Measurements from ENCODE around the gene GAK.

Gene GAK

GRCh38 chr4:967113-968104, 35.3 kb upstream of the GAK start:
- Mint-ChIP-seq H3K4me3 (no peak overlapping the region), H3K36me3 (ENCODE audit: low read depth) (peaks cover 2% of the 10 kb centered on the region), H3K4me1 (ENCODE audit: low read depth) (peaks cover 3% of the 10 kb centered on the region), H3K9me3 (no peaks in the 10 kb centered on the region), H3K27me3 (ENCODE audit: low read depth) (no peaks in the 10 kb centered on the region), H3K27ac (no peak overlapping the region)
- no peak for DNase-seq (ENCODE audit: low spot score)

- Mint-ChIP-seq H3K4me3 (no peak overlapping the region), H3K4me1 (ENCODE audit: low read depth) (peaks cover 3% of the 10 kb centered on the region), H3K27ac (no peak overlapping the region), H3K9me3 (no peaks in the 10 kb centered on the region), H3K36me3 (ENCODE audit: low read depth) (peaks cover 2% of the 10 kb centered on the region), H3K27me3 (ENCODE audit: low read depth) (no peaks in the 10 kb centered on the region)
- DNase-seq (ENCODE audit: low spot score) = no peak
Observed at GRCh38 chr4:966266-967112, 34.4 kb upstream of the GAK start.

GRCh38 chr4:965766-966134, 33.6 kb upstream of the GAK start:
- no peak overlapping the region for H3K27ac Mint-ChIP-seq
- H3K36me3 Mint-ChIP-seq (ENCODE audit: low read depth) = peaks cover 2% of the 10 kb centered on the region
- no peaks in the 10 kb centered on the region for H3K27me3 Mint-ChIP-seq (ENCODE audit: low read depth)
- no peaks in the 10 kb centered on the region for H3K9me3 Mint-ChIP-seq
- DNase-seq (ENCODE audit: low spot score) = no peak
- H3K4me1 Mint-ChIP-seq (ENCODE audit: low read depth) = peaks cover 3% of the 10 kb centered on the region
- H3K4me3 Mint-ChIP-seq = no peak overlapping the region

DNA sequence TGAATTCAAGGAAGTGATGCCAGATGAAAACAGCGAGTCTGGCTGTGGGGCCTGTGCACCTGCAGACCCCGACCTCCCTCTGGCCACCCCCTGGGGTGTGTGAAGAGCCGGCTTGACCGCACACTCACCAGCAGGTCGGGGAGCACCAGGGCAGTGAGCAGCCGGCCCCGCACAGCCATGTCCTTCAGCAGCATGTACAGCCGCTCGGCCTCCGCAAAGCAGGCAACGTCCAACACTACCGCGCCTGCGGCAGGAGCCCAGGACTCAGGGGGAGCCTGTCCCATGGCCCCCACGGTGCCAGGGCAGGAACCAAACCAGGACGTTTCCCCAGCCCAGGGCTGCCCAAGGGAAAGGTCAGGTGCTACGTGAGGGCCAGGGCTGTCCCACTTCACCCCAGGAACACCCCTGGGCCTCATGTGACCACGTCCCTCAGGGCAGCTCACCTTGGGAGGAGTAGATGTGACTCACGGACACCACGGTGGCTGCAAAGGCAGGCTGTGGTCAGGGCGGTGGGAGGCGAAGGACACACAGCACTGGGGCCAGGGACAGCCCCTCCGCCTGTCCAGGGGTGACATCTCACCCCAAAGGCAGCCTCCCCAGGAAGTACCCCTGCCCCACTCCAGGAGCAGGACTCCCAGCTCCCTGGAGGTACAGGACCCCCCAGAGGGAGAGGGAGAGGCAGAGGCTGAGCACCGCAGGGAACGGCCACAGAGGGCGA, 33.1 kb upstream of the GAK start:
- Mint-ChIP-seq H3K4me3 (no peak overlapping the region), H3K4me1 (ENCODE audit: low read depth) (no peaks in the 10 kb centered on the region), H3K36me3 (ENCODE audit: low read depth) (peaks cover 2% of the 10 kb centered on the region)

GRCh38 chr4:964346-965025, 32.4 kb upstream of the GAK start:
- H3K4me1 Mint-ChIP-seq (ENCODE audit: low read depth) = no peaks in the 10 kb centered on the region
- H3K27ac Mint-ChIP-seq = no peak overlapping the region
- H3K36me3 Mint-ChIP-seq (ENCODE audit: low read depth) = peaks cover 2% of the 10 kb centered on the region

More for the DNA sequence above, 33.1 kb upstream of the GAK start:
- Mint-ChIP-seq H3K27me3 (ENCODE audit: low read depth) (no peaks in the 10 kb centered on the region), H3K9me3 (no peaks in the 10 kb centered on the region), H3K27ac (no peak overlapping the region)
- no peak for DNase-seq (ENCODE audit: low spot score)

DNA sequence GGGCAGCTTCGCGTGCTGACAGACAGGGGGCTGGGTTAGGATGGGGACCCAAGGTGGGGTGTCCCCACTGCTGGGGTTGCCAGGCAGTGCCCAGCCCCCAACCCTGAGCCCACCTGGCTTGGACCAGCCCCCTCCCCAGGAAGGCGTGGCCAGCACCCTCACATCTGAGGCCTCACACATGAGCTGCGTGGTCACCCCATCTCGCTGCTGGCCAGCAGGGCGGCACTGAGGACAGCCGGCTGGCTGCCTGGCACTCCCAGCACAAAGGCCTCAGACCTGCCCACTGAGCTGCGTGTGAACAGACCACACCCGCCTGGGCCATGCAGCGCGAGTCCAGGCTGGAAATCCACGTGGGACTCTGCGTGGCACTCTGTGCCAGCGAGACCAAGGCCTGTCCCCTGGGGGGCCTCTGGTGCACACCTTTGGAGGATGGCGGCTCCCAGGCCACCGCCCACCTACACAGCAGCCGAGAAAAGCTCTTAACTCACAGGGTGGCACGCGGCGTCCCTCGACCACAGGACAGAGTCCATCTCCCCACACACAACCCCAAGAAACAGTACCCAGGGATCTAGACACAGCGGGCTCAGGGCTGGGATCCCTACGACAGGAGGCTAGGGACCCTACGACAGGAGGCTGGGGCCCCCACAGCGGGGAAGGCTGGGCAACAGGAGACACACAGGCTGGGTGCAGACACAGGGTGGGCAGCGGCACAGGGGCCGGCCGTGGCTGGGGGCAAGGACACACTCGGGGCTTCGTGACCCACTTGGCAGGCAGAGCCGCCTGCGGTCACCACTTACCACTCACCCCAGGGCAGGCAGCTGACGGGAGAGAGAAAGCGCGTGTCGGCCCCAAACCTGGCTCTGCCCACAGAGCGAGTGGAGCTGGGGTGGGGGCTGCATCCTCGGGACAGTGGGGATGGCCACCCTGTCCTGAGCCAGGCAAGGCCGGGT, 31.4 kb upstream of the GAK start:
- no peak for DNase-seq (ENCODE audit: low spot score)
- Mint-ChIP-seq H3K36me3 (ENCODE audit: low read depth) (peaks cover 2% of the 10 kb centered on the region), H3K9me3 (no peaks in the 10 kb centered on the region), H3K4me1 (ENCODE audit: low read depth) (no peaks in the 10 kb centered on the region), H3K27ac (no peak overlapping the region), H3K4me3 (no peak overlapping the region), H3K27me3 (ENCODE audit: low read depth) (no peaks in the 10 kb centered on the region)

More at GRCh38 chr4:964346-965025, 32.4 kb upstream of the GAK start:
- H3K9me3 Mint-ChIP-seq = no peaks in the 10 kb centered on the region
- H3K4me3 Mint-ChIP-seq = no peak overlapping the region
- no peak for DNase-seq (ENCODE audit: low spot score)
- H3K27me3 Mint-ChIP-seq (ENCODE audit: low read depth) = no peaks in the 10 kb centered on the region

DNA sequence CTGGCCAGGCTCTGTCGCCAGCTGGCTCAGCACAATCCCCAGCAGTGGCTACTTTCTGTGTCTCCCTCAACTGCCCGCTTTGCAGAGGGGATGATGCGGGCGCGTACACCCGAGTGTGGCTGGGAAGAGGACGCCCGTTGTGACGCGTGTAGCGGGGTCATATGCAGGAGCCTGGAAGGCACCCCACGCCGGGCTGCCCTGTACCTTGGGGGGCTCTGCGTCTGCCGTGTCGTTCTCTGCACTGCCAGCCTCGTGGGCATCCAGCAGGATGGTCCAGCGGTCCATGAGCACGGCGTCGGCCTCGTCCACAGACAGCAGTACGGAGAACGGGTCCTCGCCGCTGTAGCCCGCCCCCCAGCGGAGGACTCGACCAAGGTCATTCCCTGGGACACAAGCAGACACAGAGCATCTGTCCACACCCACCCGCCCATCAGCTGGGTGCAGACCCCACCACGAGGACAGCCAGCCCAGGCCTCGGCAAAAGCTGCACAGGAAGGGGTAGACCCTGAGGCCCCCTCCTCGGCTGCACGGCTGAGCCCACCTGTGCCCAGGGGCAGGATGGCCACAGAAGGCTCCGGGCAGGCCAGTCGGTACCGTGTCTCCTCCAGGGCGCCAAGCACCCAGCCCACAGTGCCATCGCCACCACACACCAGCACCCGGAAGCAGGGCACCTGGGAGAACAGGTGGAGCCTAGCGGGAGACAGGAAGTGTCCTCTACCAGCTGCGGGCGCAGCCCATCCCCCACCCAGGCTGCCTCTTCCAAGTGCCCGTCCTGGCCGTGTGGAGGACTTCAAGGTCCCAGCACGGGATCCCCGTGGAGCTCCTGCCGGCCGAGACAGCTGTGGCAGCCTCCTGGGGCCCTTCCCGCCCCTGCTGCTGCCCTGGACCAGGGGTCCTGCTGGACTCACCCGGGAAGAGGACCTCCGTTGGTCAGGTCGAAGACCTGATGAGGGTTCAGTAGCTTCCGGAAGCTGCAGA, 30.4 kb upstream of the GAK start:
- no peak for DNase-seq (ENCODE audit: low spot score)
- Mint-ChIP-seq H3K4me1 (ENCODE audit: low read depth) (no peaks in the 10 kb centered on the region), H3K9me3 (no peaks in the 10 kb centered on the region), H3K36me3 (ENCODE audit: low read depth) (peaks cover 2% of the 10 kb centered on the region), H3K27ac (no peak overlapping the region), H3K4me3 (no peak overlapping the region), H3K27me3 (ENCODE audit: low read depth) (no peaks in the 10 kb centered on the region)

GRCh38 chr4:961351-962230, 29.5 kb upstream of the GAK start:
- no peak overlapping the region for H3K4me3 Mint-ChIP-seq
- no peak for DNase-seq (ENCODE audit: low spot score)
- H3K27me3 Mint-ChIP-seq (ENCODE audit: low read depth) = no peaks in the 10 kb centered on the region
- H3K36me3 Mint-ChIP-seq (ENCODE audit: low read depth) = peaks cover 2% of the 10 kb centered on the region
- no peaks in the 10 kb centered on the region for H3K9me3 Mint-ChIP-seq
- H3K27ac Mint-ChIP-seq = no peak overlapping the region
- no peaks in the 10 kb centered on the region for H3K4me1 Mint-ChIP-seq (ENCODE audit: low read depth)

DNA sequence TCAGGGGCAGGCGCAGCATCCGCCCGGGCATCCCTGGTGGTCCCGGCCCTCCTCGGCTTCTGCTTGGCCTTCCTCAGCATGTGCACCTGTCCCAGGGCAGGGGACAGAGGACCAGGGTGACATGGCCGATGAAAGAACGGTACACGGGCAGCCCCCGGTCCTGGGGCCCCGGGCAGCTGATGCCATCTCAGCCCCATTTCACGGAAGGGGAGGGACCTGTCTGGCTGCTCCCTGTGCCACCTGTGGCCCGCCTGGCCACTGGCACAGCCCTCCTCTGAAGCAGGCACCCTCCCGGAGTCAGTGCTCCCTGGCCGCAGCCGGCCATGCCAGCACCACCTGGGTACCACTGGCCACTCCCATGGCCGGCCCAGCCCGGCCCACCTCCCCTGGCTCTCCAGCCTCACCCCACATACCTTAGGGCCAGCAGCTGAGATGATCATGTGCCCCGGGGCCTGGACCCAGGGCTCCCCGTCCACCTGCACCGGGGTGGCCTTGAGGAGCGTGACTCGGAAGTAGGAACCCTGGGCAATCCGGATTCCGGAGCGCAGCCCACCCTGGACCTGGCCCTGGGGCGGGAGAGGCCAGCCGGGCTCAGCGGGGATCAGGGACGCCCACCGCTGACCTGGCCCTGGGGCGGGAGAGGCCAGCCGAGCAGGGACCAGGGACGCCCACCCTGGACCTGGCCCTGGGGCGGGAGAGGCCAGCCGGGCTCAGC, 28.7 kb upstream of the GAK start:
- no peak for DNase-seq (ENCODE audit: low spot score)
- H3K27ac Mint-ChIP-seq = no peak overlapping the region
- H3K9me3 Mint-ChIP-seq = no peaks in the 10 kb centered on the region
- no peaks in the 10 kb centered on the region for H3K27me3 Mint-ChIP-seq (ENCODE audit: low read depth)
- no peaks in the 10 kb centered on the region for H3K36me3 Mint-ChIP-seq (ENCODE audit: low read depth)
- H3K4me3 Mint-ChIP-seq = no peak overlapping the region
- H3K4me1 Mint-ChIP-seq (ENCODE audit: low read depth) = no peaks in the 10 kb centered on the region

DNA sequence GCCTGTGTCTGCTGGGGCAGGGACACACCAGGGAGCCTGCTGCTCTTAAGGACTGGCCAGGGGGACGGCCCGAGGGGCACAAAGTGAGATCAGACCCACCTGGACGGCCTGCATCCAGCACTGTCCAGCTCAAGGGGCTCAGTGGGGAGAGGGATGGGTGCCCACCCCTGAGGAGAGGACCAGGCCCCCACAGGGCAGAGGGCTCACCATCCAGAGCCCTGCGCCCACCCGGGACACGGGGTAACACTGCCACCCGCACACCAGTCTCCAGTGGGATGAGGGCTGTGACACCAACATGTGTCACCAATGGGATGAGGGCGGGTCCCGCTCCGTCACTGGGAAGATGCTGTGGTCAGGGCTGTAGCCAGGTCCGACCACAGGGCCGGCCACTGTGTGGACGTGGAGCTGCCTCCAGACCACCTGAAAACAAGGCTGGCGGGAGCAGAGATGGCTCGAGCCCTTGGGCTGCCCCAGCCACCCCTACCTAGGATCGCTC, 28.1 kb upstream of the GAK start:
- Mint-ChIP-seq H3K27me3 (ENCODE audit: low read depth) (no peaks in the 10 kb centered on the region), H3K9me3 (no peaks in the 10 kb centered on the region), H3K36me3 (ENCODE audit: low read depth) (no peaks in the 10 kb centered on the region), H3K27ac (no peak overlapping the region), H3K4me3 (no peak overlapping the region), H3K4me1 (ENCODE audit: low read depth) (no peaks in the 10 kb centered on the region)
- DNase-seq (ENCODE audit: low spot score) = no peak
